Endometrial microvascular endothelial cells (primary cell): ENCODE measurements around the gene SRPX. TPM values are rescaled to one million over a fixed set of nuclear protein-coding genes. Genes with fewer than 3 reads are reported as not detected.

Source experiments
- in situ Hi-C: cut with HindIII; loops from 2 replicates; pipeline ENCODE4 v1.10.0; 2017; ENCODE audit warnings: low sequenced_read_pairs, low pct_unique_long_range_greater_than_20kb; ENCODE audit errors: inconsistent ontology term
- total RNA-seq: library from RNA; depleted of rRNA; stranded (reverse); fragments of >200 nt; gene quantifications from one replicate; pipeline ENCODE4 v1.2.3, GENCODE V29; 2015; ENCODE audit errors: inconsistent ontology term

SRPX gene
- total RNA-seq, 1 donor from 2014 or later, result 148 TPM

GRCh38 chrX:38214551-38215531, 5.8 kb downstream of the SRPX start:
- in situ Hi-C loops, result no loop called here

DNA sequence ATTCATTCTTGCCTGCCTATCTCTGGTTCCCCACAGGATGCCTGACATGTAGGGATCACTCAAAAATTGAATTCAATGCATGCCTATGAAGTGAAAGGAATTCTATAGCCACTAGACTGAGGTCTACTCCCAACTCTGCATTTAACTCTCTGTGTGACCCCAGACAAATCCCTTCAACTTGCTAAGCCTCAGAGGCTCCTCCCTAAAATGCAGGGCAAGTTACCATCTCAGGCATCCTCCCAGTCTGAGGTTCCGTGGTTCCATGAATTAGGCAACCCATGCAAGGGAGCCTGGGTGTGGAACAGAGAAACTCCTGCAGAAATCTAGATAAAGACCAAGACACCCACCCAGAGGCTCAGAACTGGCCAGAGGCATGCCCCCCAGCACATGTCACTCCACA, 6.6 kb downstream of the SRPX start:
- in situ Hi-C loops, result no loop called here

GRCh38 chrX:38211891-38212635, 8.6 kb downstream of the SRPX start:
- in situ Hi-C loops, result no loop called here

GRCh38 chrX:38206542-38206941, 14.1 kb downstream of the SRPX start:
- in situ Hi-C loops, result no loop called here

DNA sequence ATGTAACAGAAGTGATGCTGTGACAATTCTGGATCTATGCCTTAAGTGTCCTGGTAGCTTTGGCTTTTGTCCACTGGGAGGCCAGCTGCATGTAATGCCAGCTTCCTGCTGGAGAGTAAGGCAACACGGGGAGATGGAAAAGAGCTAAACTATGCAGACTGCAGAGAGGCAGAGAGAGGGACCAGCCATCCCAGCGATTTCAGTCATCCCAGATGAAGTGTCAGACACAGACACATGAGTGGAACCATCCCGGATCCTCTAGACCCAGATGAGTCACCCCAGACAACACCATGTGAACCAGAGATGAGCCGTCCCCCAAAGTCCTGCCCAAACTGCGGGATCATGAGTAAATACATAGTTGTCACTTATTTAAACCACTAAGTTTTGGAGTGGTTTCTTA, 14.6 kb downstream of the SRPX start:
- in situ Hi-C loops, result no loop called here

DNA sequence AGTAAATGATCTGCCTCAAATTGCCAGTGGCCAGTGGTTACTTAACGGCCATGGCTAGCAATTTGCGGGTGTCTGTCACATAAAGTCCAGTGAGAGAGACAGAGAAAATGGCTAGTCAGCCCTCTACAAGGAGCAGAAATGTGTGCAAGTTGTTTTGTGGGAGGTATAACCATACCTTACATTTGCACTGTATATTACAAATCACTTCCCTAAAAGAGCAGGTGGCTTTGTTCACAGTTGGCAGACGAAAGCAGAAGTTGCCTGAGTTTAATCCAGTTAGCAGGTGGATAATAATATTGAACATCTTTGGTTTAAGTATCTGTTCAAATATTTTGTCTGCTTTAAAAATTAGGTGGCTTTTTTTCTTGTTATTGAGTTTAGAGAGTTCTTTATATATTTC, 15.6 kb downstream of the SRPX start:
- in situ Hi-C loops, result no loop called here

GRCh38 chrX:38192007-38192810, 28.5 kb downstream of the SRPX start:
- in situ Hi-C loops, result no loop called here

DNA sequence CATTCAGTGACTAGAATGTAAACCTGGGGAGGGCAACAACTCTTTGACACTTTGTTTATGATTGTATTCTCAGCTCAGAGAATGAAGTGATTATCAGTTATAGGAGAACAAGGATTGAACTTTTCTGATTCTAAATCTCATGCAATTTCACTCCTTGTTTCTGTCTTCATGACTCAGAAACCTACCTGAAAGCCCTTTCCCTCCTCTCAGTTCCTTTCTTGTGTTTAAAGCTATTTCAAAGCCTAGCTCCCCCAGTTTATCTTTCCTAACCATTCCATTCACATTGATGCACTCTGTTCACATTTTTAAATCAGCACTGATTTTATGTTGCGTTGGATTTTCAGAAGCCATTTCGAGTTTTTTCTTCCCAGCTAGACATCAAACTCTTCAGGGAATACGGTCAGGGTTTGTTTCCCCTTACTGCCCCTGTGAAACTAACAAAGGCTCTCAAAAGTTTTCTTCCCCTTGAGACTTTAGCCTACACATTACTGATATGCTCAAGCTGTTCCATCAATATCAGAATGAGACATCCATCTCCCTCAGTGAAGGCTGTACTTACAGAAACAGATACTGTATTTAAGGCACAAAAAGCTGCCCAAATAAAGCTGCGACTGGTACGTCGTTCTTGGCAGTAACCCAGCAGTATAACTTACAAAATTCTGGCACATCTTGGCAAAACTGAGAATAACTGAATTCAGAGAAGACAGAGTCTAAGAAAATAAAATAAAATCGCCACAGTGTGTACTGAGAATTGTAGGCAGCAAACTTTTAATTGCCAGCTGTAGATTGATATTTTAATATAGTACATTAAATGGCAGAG, 31.0 kb downstream of the SRPX start:
- in situ Hi-C loops, result no loop called here

DNA sequence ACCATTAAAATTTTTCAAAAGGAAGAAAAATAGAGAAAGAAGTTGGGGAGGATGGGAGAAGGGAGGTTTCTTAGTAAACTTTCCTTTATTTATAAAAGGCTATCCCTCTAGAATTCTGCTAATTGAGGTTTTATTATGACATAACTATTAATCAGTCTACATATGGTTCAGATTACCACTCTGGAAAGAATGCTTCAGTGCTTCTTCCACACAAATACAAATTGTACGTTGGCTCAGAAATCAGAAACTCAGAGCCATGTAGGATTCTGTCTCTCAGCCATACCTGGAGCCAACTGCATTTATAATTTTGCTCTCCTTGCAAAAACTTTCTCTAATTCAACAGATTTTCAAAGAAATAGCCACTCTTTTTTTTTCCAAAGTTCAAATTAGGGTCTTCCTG, 37.1 kb downstream of the SRPX start:
- in situ Hi-C loops, result no loop called here

DNA sequence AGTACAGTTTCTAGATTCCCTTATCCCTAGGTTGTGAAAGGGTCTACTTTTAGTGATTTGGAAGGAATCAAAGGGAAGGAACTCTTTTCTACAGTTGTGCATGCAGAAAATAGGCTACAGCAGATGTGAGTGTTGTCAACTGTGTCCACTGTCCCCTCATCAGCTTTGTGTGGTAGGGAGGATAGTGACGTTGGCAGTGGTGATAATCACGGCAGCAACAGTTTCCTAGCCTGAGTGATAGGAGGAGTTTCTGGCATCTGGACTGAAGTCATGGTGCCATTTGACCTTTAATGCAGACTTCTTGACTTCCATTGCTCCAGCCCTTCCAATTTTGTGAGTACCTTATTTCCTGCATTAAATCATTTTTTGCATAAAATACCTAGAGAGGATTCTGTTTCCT, 39.3 kb downstream of the SRPX start:
- in situ Hi-C loops, result no loop called here

DNA sequence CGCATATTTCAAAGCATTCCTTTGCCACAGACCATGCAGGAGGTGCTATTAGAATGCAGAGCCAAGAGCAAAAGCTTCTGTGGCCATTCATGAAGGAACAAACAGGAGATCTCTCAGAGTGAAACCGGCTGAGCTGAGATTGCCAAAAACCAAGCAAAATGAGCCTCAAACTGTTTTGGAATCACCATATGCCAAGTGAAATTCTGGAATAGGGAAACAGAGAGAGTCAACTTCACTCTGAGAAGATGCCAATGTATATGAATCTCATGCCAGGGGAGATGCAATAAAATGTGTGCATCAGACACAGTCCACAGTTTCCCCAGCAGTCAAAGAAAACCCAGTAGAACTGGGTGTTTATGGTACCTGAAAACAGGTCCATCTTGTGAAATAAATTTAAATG, 42.3 kb downstream of the SRPX start:
- in situ Hi-C loops, result no loop called here

- in situ Hi-C loops, result no loop called here
Observed at GRCh38 chrX:38175139-38175538, 45.5 kb downstream of the SRPX start.

GRCh38 chrX:38172596-38172995, 48.1 kb downstream of the SRPX start:
- in situ Hi-C loops, result no loop called here

DNA sequence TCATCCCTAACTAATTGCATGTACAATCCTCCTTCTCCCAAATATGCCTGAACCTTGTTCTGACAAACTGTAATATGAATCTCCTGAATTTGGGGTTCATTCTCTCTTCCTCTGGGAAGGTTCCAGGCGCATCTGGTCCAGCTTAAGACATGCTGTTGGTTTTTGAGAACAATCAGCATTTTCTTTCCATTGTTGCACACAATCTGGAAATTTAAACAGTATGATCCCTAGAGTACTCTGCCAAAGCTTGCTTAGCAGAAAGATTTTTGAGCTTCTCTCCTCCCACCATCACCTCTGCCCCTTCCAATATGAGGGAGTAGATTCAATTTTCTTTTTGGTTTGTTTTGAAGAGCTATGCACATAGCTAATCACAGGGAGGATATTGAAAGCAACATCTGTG, 50.1 kb downstream of the SRPX start:
- in situ Hi-C loops, result no loop called here

GRCh38 chrX:38166478-38167083, 54.1 kb downstream of the SRPX start:
- in situ Hi-C loops, result no loop called here

DNA sequence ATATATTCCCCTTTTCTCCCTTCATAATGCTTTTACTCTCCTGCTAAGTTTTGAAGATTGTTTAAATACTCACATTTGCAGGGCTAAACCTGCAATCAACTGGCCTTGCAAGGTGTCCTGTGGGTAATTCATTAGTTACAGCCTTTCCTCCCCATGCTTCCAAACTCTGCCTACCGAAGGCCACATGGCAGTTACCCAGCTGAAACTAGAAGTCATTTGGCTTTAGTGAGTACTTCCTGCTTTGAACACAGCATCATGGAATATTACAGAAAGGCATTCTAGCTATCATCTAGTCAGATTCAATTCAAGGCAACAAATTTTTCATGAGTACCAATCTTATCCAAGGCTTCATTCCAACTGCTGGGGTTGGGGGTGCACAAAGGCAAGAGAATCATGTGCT, 55.6 kb downstream of the SRPX start:
- in situ Hi-C loops, result no loop called here

- in situ Hi-C loops, result no loop called here
Observed at GRCh38 chrX:38163193-38163592, 57.5 kb downstream of the SRPX start.

GRCh38 chrX:38156838-38157237, 63.8 kb downstream of the SRPX start:
- in situ Hi-C loops, result no loop called here
